Upper lobe of right lung (tissue), 1 donor: ENCODE results near the gene STEAP1. TPM values are rescaled to one million over a fixed set of nuclear protein-coding genes. Genes with fewer than 3 reads are reported as not detected.
"Not testable (repeated sequence)": the region's sequence is repeated elsewhere in the genome, so short reads cannot be mapped to it uniquely, and the experiment has no call there.

ENCODE experiments used
- ATAC-seq: fragments of 200-7000 bp; cut with Tn5 transposase; one replicate; pipeline ENCODE4 v1.9.1; 2020; ENCODE audit warnings: mild to moderate bottlenecking, moderate library complexity
- DNase-seq: peaks from one replicate; pipeline ENCODE4 v3.0.0-alpha.2; 2020
- H3K27ac ChIP-seq: fragments of 200-600 bp; one replicate; pipeline ENCODE4 v1.8.0; 2022
- H3K27me3 ChIP-seq: fragments of 200-600 bp; one replicate; pipeline ENCODE4 v1.8.0; 2022; ENCODE audit warnings: mild to moderate bottlenecking
- H3K36me3 ChIP-seq: fragments of 200-600 bp; one replicate; pipeline ENCODE4 v1.8.0; 2022
- H3K4me1 ChIP-seq: fragments of 200-600 bp; one replicate; pipeline ENCODE4 v1.8.0; 2022
- H3K4me3 ChIP-seq: fragments of 200-600 bp; one replicate; pipeline ENCODE4 v1.8.0; 2022; ENCODE audit warnings: mild to moderate bottlenecking
- H3K9me3 ChIP-seq: fragments of 200-600 bp; one replicate; pipeline ENCODE4 v1.8.0; 2022
- intact Hi-C: fragments of 100-400 bp; cut with DNase I; formaldehyde crosslinking; loops from one replicate; pipeline ENCODE4 v1.11.0; 2022
- long read RNA-seq: library from polyadenylated mRNA; unstranded; transcript quantifications from one replicate; pipeline ENCODE4 v2.0.0, GENCODE V29; 2021
- total RNA-seq: library from RNA; stranded (reverse); fragmentation: NEBNext Ultra II Directional; extraction: Animal tissue kit (Norgen Biotek cat#: 25700); gene quantifications from one replicate; pipeline ENCODE4 v1.2.1, GENCODE V29; 2021
- TF ChIP-seq, protein P1 (sequence below): fragments of 200-600 bp; IDR thresholded peaks from one replicate; pipeline ENCODE4 v1.8.0; 2022; ENCODE audit warnings: antibody characterized with exemption
- donor health status: DM: no; HTN: yes; CAD: no; lungs with severe emphysema.

Gene STEAP1
- total RNA-seq: 5.7 TPM
- long read RNA-seq, partial matches to known transcripts: 0 of 2 reads
- long read RNA-seq, other reads (novel, unspliced or antisense): 1 of 2 reads

DNA sequence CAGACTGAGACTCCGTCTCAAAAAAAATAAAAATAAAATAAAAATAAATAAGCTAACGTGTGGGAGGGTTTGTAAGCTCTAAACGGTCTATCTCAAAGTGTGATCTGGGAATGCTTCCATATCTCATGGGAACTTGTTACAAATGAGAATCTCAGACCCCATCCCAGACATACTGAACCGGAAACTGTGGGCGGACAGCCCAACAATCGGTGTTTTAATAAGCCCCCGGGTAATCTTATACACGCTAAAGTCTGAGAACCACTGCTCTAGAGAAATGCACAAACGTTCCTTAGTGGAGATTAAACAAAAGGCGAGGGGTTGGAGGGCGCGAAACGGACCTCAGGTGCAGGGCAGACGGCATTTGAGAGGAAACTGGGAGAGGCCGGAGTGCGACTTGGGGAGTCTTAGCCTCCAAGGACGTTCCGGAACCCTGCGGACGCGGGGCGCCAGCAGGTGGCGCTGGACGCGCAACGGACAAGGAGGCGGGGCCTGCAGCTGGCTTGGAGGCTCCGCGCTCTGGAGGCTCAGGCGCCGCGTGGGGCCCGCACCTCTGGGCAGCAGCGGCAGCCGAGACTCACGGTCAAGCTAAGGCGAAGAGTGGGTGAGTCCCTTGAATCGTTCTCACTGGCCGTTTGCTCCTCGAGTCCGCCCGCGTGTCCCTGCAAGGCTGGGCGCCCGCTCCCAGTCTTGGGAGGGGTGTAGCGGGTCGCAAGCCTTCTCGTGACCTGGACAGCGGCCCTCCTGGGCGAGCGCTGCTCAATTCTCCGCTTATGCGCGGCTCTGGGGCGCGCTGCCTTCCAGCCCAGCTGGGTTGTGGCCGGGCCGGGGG is at the start of gene STEAP1:
Gene STEAP1, plus strand, starts transcription at position 527 of the 829 bp plus-strand sequence. CDS start 5,320 bp downstream, outside the sequence.
- H3K36me3 ChIP-seq, H3K27me3 ChIP-seq, H3K4me1 ChIP-seq, H3K9me3 ChIP-seq, intact Hi-C loops: not testable (repeated sequence)
- TF ChIP-seq, protein P1, sequence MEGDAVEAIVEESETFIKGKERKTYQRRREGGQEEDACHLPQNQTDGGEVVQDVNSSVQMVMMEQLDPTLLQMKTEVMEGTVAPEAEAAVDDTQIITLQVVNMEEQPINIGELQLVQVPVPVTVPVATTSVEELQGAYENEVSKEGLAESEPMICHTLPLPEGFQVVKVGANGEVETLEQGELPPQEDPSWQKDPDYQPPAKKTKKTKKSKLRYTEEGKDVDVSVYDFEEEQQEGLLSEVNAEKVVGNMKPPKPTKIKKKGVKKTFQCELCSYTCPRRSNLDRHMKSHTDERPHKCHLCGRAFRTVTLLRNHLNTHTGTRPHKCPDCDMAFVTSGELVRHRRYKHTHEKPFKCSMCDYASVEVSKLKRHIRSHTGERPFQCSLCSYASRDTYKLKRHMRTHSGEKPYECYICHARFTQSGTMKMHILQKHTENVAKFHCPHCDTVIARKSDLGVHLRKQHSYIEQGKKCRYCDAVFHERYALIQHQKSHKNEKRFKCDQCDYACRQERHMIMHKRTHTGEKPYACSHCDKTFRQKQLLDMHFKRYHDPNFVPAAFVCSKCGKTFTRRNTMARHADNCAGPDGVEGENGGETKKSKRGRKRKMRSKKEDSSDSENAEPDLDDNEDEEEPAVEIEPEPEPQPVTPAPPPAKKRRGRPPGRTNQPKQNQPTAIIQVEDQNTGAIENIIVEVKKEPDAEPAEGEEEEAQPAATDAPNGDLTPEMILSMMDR: peak; percentile 89
- DNase-seq (peak; percentile 95), ATAC-seq (peak; percentile 99)
- peak within 1 kb of the TSS; percentile 55 for H3K4me3 ChIP-seq
- H3K27ac ChIP-seq: peak within 1 kb of the TSS; percentile 47

GRCh38 chr7:90114972-90115371 is 39.3 kb upstream of the STEAP1 start:
- intact Hi-C loops, ATAC-seq, H3K4me3 ChIP-seq, H3K4me1 ChIP-seq, H3K9me3 ChIP-seq, DNase-seq, H3K27ac ChIP-seq, H3K36me3 ChIP-seq: not testable (repeated sequence)
- TF ChIP-seq, protein P1: peak; percentile 22
- peaks cover 12% of the 10 kb centered on the region for H3K27me3 ChIP-seq

DNA sequence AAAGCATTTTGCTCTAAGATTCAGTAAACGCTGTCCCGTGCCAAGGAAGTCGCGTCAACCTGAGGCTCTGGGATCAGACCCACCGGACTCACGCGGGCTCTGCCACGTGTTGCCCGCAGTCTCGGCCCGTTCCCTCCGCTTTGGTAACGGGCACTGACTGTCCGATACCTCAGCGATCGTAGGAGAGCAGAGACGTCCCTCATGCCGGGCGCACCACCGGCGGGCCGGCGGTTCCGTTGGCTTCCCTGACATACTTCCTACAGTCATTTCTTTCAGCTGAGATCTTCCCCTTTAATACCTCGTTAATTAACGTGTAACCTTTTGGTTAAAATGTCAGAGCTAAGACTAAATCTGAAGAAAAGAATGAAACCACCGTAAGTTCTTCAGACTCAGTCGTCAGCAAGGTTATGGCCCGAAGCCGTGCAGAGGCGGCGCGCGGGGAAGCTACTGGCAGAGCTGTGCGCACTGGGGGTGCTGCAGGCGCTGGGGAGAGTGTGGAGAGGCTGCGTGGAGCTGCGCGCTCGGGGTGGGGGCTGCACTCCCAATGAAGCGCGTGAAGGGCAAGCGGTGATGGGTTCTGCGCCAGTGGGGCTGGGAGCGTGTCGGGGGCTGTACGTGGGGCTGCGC is 35.6 kb upstream of the STEAP1 start:
- H3K4me1 ChIP-seq, intact Hi-C loops, H3K27ac ChIP-seq, H3K9me3 ChIP-seq, H3K36me3 ChIP-seq: not testable (repeated sequence)
- peak; percentile 19 for ATAC-seq
- Histone ChIP-seq H3K27me3 (peaks cover 12% of the 10 kb centered on the region), H3K4me3 (peak overlapping the region; percentile 45)
- peak; percentile 60 for DNase-seq

DNA sequence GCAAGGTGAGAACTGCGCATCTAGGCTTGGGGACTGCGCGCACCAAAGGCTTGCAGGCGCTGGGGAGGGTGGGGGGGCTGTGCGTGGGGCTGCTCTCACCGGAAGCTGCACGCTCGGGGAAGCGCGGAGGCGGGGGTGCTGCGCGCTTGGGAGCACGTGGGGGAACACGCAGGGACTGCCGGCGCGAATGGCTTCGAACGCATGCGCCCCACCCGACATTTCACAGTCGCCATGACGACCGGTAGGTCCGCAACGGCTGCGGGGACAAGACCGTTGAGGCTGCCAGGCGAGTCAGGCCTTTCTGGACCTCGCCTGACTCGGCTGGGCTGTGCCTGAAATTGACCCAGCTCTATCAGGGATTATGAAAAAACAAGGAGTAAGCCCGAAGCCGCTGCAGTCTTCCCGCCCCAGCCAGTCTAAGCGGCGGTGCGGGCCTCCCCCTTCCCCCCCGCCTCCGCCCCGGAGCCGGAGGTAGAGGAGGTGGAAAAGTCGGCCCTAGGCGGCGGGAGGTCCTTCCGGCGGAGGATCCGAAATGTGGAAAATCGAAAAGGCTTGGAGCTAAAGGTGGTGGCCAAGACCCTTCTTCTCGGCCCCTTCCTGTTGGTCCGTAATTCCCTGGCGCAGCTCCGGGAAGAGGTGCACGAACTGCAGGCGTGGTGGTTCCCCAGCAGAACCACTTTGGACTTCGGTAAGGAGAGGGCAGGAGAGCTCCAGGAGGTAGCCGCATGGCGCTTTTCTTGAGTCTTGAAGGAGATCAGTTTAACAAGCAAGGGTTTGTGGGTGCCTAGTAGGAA is 34.9 kb upstream of the STEAP1 start:
- Histone ChIP-seq H3K9me3 (no peaks in the 10 kb centered on the region), H3K27me3 (peaks cover 12% of the 10 kb centered on the region), H3K4me1 (peaks cover 7% of the 10 kb centered on the region), H3K4me3 (peak overlapping the region; percentile 45), H3K27ac (no peak overlapping the region), H3K36me3 (no peaks in the 10 kb centered on the region)
- TF ChIP-seq, protein P1: no peak
- DNase-seq (peak; percentile 65), ATAC-seq (peak; percentile 49)
- intact Hi-C loops: no loop called here

- H3K4me1 ChIP-seq, intact Hi-C loops, H3K4me3 ChIP-seq, DNase-seq, ATAC-seq, H3K27ac ChIP-seq, H3K9me3 ChIP-seq, H3K36me3 ChIP-seq: not testable (repeated sequence)
- H3K27me3 ChIP-seq: peaks cover 12% of the 10 kb centered on the region
These were observed 34.1 kb upstream of the STEAP1 start for GRCh38 chr7:90120205-90120604.

DNA sequence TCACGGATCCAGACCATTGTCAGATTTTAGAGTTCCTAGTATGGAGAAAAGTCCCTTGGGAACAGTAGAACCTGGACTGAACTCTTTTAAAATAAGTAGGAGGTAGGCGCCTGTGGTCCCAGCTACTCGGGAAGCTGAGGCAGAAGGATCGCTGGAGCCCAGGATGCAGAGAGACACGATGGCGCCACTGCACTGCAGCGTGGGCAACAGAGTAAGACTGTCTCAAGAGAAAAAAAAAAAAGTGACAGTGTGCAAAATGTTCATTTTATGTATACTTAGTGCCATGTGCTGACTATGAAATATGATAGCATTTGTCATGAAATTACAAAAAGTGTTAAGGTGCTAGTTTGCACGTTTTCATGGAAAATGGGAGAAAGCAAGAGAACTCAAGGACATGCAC is 22.5 kb upstream of the STEAP1 start:
- ATAC-seq, intact Hi-C loops, H3K4me3 ChIP-seq, H3K36me3 ChIP-seq, H3K27me3 ChIP-seq, DNase-seq, H3K27ac ChIP-seq, H3K9me3 ChIP-seq, H3K4me1 ChIP-seq: not testable (repeated sequence)

DNA sequence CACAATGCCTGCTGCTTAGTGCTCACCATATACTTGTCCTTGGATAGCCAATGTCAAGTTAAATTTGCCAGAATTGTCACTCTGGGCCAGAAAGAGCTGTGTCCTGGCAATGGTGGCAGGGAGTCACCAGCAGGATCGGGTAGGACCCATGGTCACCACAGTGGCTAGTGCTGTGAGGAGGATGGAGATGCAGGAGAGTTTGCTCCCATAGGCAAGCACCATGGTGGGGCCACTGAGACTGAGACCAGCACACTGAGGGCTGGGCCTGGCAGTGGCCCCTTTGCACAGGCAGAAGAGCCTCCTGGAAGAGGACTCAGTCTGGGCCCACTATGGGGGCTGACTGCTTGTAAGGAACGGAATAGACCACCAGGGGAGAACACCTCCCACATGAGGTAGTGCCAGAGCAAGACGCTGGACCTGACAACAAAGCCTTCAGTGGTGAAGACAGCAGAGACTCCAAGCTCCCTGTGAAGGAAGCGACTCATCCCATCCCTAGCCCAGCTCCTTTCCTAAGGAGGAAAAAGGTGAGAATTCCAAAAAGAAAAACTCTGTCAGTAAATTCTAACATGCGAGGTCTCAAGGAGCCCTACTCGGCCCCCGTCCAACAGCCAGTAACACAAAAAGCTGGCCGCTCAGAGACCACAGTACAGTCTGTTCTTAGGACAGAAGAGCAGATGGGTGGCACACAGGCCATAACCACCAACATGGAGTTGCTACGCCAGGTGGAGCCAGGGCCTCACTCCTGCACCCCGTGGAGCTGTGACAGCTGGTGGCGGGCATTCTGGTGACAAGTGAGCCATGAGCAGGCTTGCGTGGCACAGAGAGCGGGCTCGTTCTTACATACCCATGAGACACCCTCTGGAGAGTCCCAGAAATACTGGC is 6.9 kb upstream of the STEAP1 start:
- H3K4me3 ChIP-seq, intact Hi-C loops, DNase-seq, H3K27me3 ChIP-seq, H3K36me3 ChIP-seq, H3K4me1 ChIP-seq, H3K27ac ChIP-seq, H3K9me3 ChIP-seq: not testable (repeated sequence)
- ATAC-seq: peak; percentile 25
